GM12878 (cell line): Measurements from ENCODE around the gene CTNNBL1. TPM values are rescaled to one million over a fixed set of nuclear protein-coding genes. Genes with fewer than 3 reads are reported as not detected.

Source experiments
- ATAC-seq: fragments of 200-7000 bp; cut with Tn5 transposase; 3 replicates; pipeline ENCODE4 v1.9.1; 2020; ENCODE audit warnings: mild to moderate bottlenecking, moderate library complexity
- BruUV-seq: library from RNA; stranded (reverse); fragments of 400-500 nt; replicated peaks from 2 replicates; lab custom pipeline; 2021; lab: Mats Ljungman, UMichigan
- CTCF ChIA-PET: fragments of 300-600 bp; sonication (Branson Sonifier 250); formaldehyde crosslinking; extraction: SDS; loops from one replicate; lab custom pipeline; 2021; ENCODE audit warnings: inconsistent platforms; lab: Yijun Ruan, JAX
- POLR2A ChIA-PET: fragments of 350-600 bp; formaldehyde crosslinking; extraction: SDS; loops from one replicate; lab custom pipeline; 2021; ENCODE audit warnings: inconsistent platforms; lab: Charles Lee
- RAD21 ChIA-PET: fragments of 300-600 bp; sonication (Branson Sonifier 250); formaldehyde crosslinking; loops from one replicate; lab custom pipeline; 2023; ENCODE audit warnings: antibody characterized with exemption; ENCODE audit not compliant: unreplicated experiment; lab: Charles Lee
- SMC1A ChIA-PET: fragments of 300-600 bp; sonication (Branson Sonifier 250); formaldehyde crosslinking; loops from one replicate; lab custom pipeline; 2023; ENCODE audit not compliant: unreplicated experiment, uncharacterized antibody; lab: Charles Lee
- DNase-seq: peaks from one replicate; pipeline ENCODE4 v3.0.0-alpha.2; 2011; ENCODE audit warnings: low read depth, low spot score
- FAIRE-seq: peaks from 3 replicates; lab custom pipeline; 2011; peaks lifted over from hg19 to GRCh38; lab: Jason Lieb, UNC
- H2AFZ ChIP-seq: 2 replicates; pipeline ENCODE4 v1.6.0; 2011; ENCODE audit warnings: low read depth, low read length, control low read depth; ENCODE audit not compliant: control insufficient read depth
- H3K27ac ChIP-seq: 2 replicates; pipeline ENCODE4 v1.5.1; 2011; ENCODE audit warnings: control low read depth; ENCODE audit not compliant: control insufficient read depth, insufficient read depth
- H3K27me3 ChIP-seq, 2 experiments: replicated peaks in 1 of 2; 2 replicates each; pipeline versions ENCODE4 v1.6.0 to v1.6.1; 2011; ENCODE audit warnings: low read length in 1 of 2; ENCODE audit not compliant: control insufficient read depth in 2 of 2, insufficient read depth in 2 of 2
- H3K36me3 ChIP-seq, 2 experiments: 2 replicates each; pipeline ENCODE4 v1.5.1; 2011; ENCODE audit warnings: low read length in 1 of 2; ENCODE audit not compliant: control insufficient read depth in 2 of 2, insufficient read depth in 2 of 2
- H3K4me1 ChIP-seq: 2 replicates; pipeline ENCODE4 v1.6.1; 2011; ENCODE audit warnings: mild to moderate bottlenecking, low read length, moderate library complexity, mixed read lengths; ENCODE audit not compliant: control insufficient read depth, insufficient read depth
- H3K4me2 ChIP-seq: 2 replicates; pipeline ENCODE4 v1.6.0; 2011; ENCODE audit warnings: control low read depth; ENCODE audit not compliant: control insufficient read depth, insufficient read depth
- H3K4me3 ChIP-seq: fragments of 200-600 bp; sonication (generic); 2 replicates; pipeline ENCODE4 v1.5.1; 2016
- H3K79me2 ChIP-seq: 2 replicates; pipeline ENCODE4 v1.6.0; 2011; ENCODE audit warnings: low read length; ENCODE audit not compliant: control insufficient read depth, insufficient read depth
- H3K9ac ChIP-seq: 2 replicates; pipeline ENCODE4 v1.8.0; 2011; ENCODE audit warnings: low read length, control low read depth, mixed read lengths; ENCODE audit not compliant: control insufficient read depth, insufficient read depth
- H3K9me3 ChIP-seq: replicated peaks from 3 replicates; pipeline ENCODE4 v1.5.1; 2011; ENCODE audit warnings: mild to moderate bottlenecking, low read length; ENCODE audit not compliant: control insufficient read depth, insufficient read depth
- H4K20me1 ChIP-seq: 2 replicates; pipeline ENCODE4 v1.6.0; 2011; ENCODE audit not compliant: control insufficient read depth, insufficient read depth
- CEBPB ChIP-seq, 2 experiments: fragments of 150-350 bp in 1 of 2; IDR thresholded peaks; 2 replicates each; pipeline ENCODE4 v1.6.1; 2012 to 2014; ENCODE audit warnings: low read depth in 2 of 2, low read length in 2 of 2, borderline replicate concordance in 1 of 2, inconsistent platforms in 1 of 2
- CTCF ChIP-seq, 3 experiments: IDR thresholded peaks in 2 of 3; conservative IDR thresholded peaks in 1 of 3; 2 replicates each; pipeline ENCODE4 v1.5.1; 2011; ENCODE audit warnings: low read depth in 3 of 3, low read length in 3 of 3, mild to moderate bottlenecking in 3 of 3, control low read depth in 2 of 3, moderate library complexity in 2 of 3, inconsistent platforms in 1 of 3, mixed read lengths in 1 of 3; ENCODE audit not compliant: control insufficient read depth in 2 of 3, insufficient read depth in 1 of 3; ENCODE audit errors: extremely low read depth in 1 of 3
- CUX1 ChIP-seq: IDR thresholded peaks from 2 replicates; pipeline ENCODE4 v1.6.1; 2012; ENCODE audit warnings: improper control_type of control experiment, low read depth, low read length; ENCODE audit not compliant: insufficient replicate concordance
- RAD21 ChIP-seq: IDR thresholded peaks from 2 replicates; pipeline ENCODE4 v1.6.1; 2011; ENCODE audit warnings: mild to moderate bottlenecking, low read depth, low read length, moderate library complexity; ENCODE audit not compliant: insufficient read depth
- SREBF1 ChIP-seq: IDR thresholded peaks from 2 replicates; pipeline ENCODE4 v1.6.1; 2012; ENCODE audit warnings: mild to moderate bottlenecking, low read length
- WGBS: methylation state at CpG from one replicate; pipeline ENCODE4 v1.1.6; 2016; ENCODE audit warnings: low lambda C conversion rate; ENCODE audit not compliant: insufficient replicate concordance, insufficient coverage; ENCODE audit errors: missing lambda C conversion rate; 5-methylcytosine and 5-hydroxymethylcytosine counted together
- in situ Hi-C: fragments of 300-500 bp; cut with MboI; formaldehyde crosslinking; loops from 9 replicates; pipeline ENCODE4 v1.14.3; 2018; ENCODE audit warnings: mixed read lengths
- intact Hi-C: fragments of 100-400 bp; cut with micrococcal nuclease; formaldehyde crosslinking; loops from one replicate; pipeline ENCODE4 v1.14.2; 2022; ENCODE audit not compliant: unreplicated experiment
- polyA plus RNA-seq, 11 experiments: library from polyadenylated mRNA; depleted of rRNA in 4 of 11; unstranded in 6 of 11; stranded (reverse) in 5 of 11; fragments of >200 nt; fragmentation: Nextera tagmentation in 4 of 11; fragmentation: Illumina TruSeq in 1 of 11; extraction: Ambion mirVana in 4 of 11; extraction: Trizol in 1 of 11; gene quantifications; 1 replicate in 1 of 11; 2 replicates in 10 of 11; pipeline versions ENCODE4 v1.2.1 to v1.2.3, GENCODE V29; 2011 to 2016; ENCODE audit warnings: inconsistent platforms in 2 of 11, missing spikeins in 2 of 11, low read depth in 1 of 11
- total RNA-seq, 4 experiments: library from RNA; depleted of rRNA in 3 of 4; stranded (reverse); fragments of >200 nt in 3 of 4; fragmentation: Illumina TruSeq in 1 of 4; extraction: Trizol in 1 of 4; gene quantifications; 2 replicates each; pipeline versions ENCODE4 v1.2.1 to v1.2.3, GENCODE V29; 2013 to 2021

CTNNBL1 gene
- total and polyA plus RNA-seq, 10 of the 15 experiments (the other 5 are each of a cell fraction or from before 2014, with no cell fraction given): 43.1 to 102 (median 67.8) TPM

- H3K9me3 ChIP-seq: no peaks in the 10 kb centered on the region
- ChIA-PET RAD21 (no interaction called here), SMC1A (interaction anchor here (0.7 to 1.0 kb wide), 2 partner anchors 111 to 221 kb away, joined by 3 read pairs; no protein-coding TSS in a partner anchor), CTCF (interaction anchor here (0.8 to 1.1 kb wide), 2 partner anchors 9 to 234 kb away, joined by 3 read pairs; no protein-coding TSS in a partner anchor), POLR2A (no interaction called here)
- FAIRE-seq (no peak), ATAC-seq (peak; percentile 73), DNase-seq (no peak)
- in situ Hi-C loops (no loop called here), intact Hi-C loops (loop anchor here (10.0 kb wide), 2 partner anchors 194 to 236 kb away; no protein-coding TSS in a partner anchor)
- no peak overlapping the region for H2AFZ ChIP-seq
- H3K4me2 ChIP-seq: no peak overlapping the region
- no peak overlapping the region for H3K27ac ChIP-seq
- no peak overlapping the region for H3K9ac ChIP-seq
- no peaks in the 10 kb centered on the region for H4K20me1 ChIP-seq
- BruUV-seq: no TSS peak
- WGBS: 100% methylated on average over 5 of the region's 5 CpGs
- H3K79me2 ChIP-seq: no peaks in the 10 kb centered on the region
- no peak overlapping the region for H3K4me3 ChIP-seq
- H3K27me3 ChIP-seq: no peaks in the 10 kb centered on the region
- TF ChIP-seq SREBF1 (no peak), CTCF (IDR thresholded peaks at IDR 0.05 in 2 of 3, conservative IDR thresholded peaks at IDR 0.05 in 1 of 3; ENCODE audit: control insufficient read depth in 2 of 3, extremely low read depth in 1 of 3, insufficient read depth in 1 of 3, low read depth in 3 of 3, low read length in 3 of 3) (peak in 2 of 3 experiments; percentile 20; a peak in 2 of 6 replicates), RAD21 (0 out of 2 replicates have a peak, but pooled peaks have one; percentile 11)
- H3K4me1 ChIP-seq: no peaks in the 10 kb centered on the region
- peaks cover 2 to 5% of the 10 kb centered on the region in 2 experiments; a peak in 1 of 4 replicates for H3K36me3 ChIP-seq
Observed at GRCh38 chr20:37758332-37758731, 64.5 kb downstream of the CTNNBL1 start.

- Histone ChIP-seq H3K36me3 (peaks cover 2 to 9% of the 10 kb centered on the region in 2 experiments; a peak in 2 of 4 replicates), H3K4me2 (no peak overlapping the region)
- intact Hi-C loops: loop anchor here (10.0 kb wide), 2 partner anchors 194 to 236 kb away; no protein-coding TSS in a partner anchor
- no peak for TF ChIP-seq CEBPB (IDR thresholded peaks at IDR 0.05; ENCODE audit: borderline replicate concordance in 1 of 2, low read depth in 2 of 2, low read length in 2 of 2)
- no peak for TF ChIP-seq CUX1
Observed at GRCh38 chr20:37759052-37759553, 65.3 kb downstream of the CTNNBL1 start.

More at GRCh38 chr20:37759052-37759553, 65.3 kb downstream of the CTNNBL1 start:
- no peak overlapping the region for H3K9ac ChIP-seq
- CTCF ChIA-PET: interaction anchor here (1.1 kb wide), 1 partner anchor 8 kb away, joined by 3 read pairs; no protein-coding TSS in a partner anchor
- FAIRE-seq (no peak), DNase-seq (no peak), ATAC-seq (no peak)
- no TSS peak for BruUV-seq
- RAD21 ChIA-PET: no interaction called here
- H3K27ac ChIP-seq: no peak overlapping the region
- in situ Hi-C loops: no loop called here
- H3K27me3 ChIP-seq: no peaks in the 10 kb centered on the region
- no peak overlapping the region for H2AFZ ChIP-seq
- no peaks in the 10 kb centered on the region for H3K79me2 ChIP-seq
- no peaks in the 10 kb centered on the region for H4K20me1 ChIP-seq
- H3K4me3 ChIP-seq: no peak overlapping the region
- H3K9me3 ChIP-seq: no peaks in the 10 kb centered on the region
- 81% methylated on average over 6 of the region's 6 CpGs for WGBS
- H3K4me1 ChIP-seq: no peaks in the 10 kb centered on the region
- POLR2A ChIA-PET: no interaction called here
- SMC1A ChIA-PET: no interaction called here
